ENCODE data around the gene CLIP1. TPM values are rescaled to one million over a fixed set of nuclear protein-coding genes. Genes with fewer than 3 reads are reported as not detected.

The CLIP1 gene
- total RNA-seq, 4 donors from 2014 or later: 55.7 to 167 (median 86.0) TPM

GRCh38 chr12:122298071-122298748 is 124.3 kb downstream of the CLIP1 start:
- Histone ChIP-seq H3K4me3 (no peak overlapping the region), H3K9me3 (no peaks in the 10 kb centered on the region), H3K36me3 (peaks cover 0 to 32% (median 0%) of the 10 kb centered on the region in 3 donors), H3K27me3 (no peaks in the 10 kb centered on the region), H3K27ac (no peak overlapping the region), H3K4me1 (no peaks in the 10 kb centered on the region)
- no peak for DNase-seq
- TF ChIP-seq CTCF (IDR thresholded peaks at IDR 0.05) (no peak), POLR2A (IDR thresholded peaks at IDR 0.05) (no peak)

- Histone ChIP-seq H3K4me3 (no peak overlapping the region), H3K27ac (no peak overlapping the region), H3K36me3 (peaks cover 0 to 32% (median 0%) of the 10 kb centered on the region in 3 donors), H3K27me3 (no peaks in the 10 kb centered on the region), H3K4me1 (no peaks in the 10 kb centered on the region), H3K9me3 (no peaks in the 10 kb centered on the region)
- DNase-seq: no peak
- no peak for TF ChIP-seq POLR2A (IDR thresholded peaks at IDR 0.05)
Observed at GRCh38 chr12:122297494-122297893, 125.0 kb downstream of the CLIP1 start.

GRCh38 chr12:122295877-122296276 is 126.6 kb downstream of the CLIP1 start:
- no peak overlapping the region for H3K4me3 ChIP-seq
- peaks cover 0 to 43% (median 0%) of the 10 kb centered on the region in 3 donors for H3K36me3 ChIP-seq
- no peak overlapping the region for H3K27ac ChIP-seq
- DNase-seq: no peak
- no peaks in the 10 kb centered on the region for H3K9me3 ChIP-seq
- H3K27me3 ChIP-seq: no peaks in the 10 kb centered on the region
- TF ChIP-seq CTCF (IDR thresholded peaks at IDR 0.05): no peak
- no peak for TF ChIP-seq POLR2A (IDR thresholded peaks at IDR 0.05)
- no peaks in the 10 kb centered on the region for H3K4me1 ChIP-seq

GRCh38 chr12:122293081-122293480 is 129.4 kb downstream of the CLIP1 start:
- TF ChIP-seq CTCF (IDR thresholded peaks at IDR 0.05) (no peak), POLR2A (IDR thresholded peaks at IDR 0.05) (no peak)
- Histone ChIP-seq H3K4me1 (no peaks in the 10 kb centered on the region), H3K27ac (no peak overlapping the region), H3K27me3 (no peaks in the 10 kb centered on the region), H3K9me3 (no peaks in the 10 kb centered on the region), H3K36me3 (peaks cover 0 to 45% (median 0%) of the 10 kb centered on the region in 3 donors), H3K4me3 (no peak overlapping the region)
- no peak for DNase-seq

GRCh38 chr12:122291431-122291830 is 131.0 kb downstream of the CLIP1 start:
- TF ChIP-seq CTCF (IDR thresholded peaks at IDR 0.05): no peak
- no peak for TF ChIP-seq POLR2A (IDR thresholded peaks at IDR 0.05)
- DNase-seq: no peak
- Histone ChIP-seq H3K4me3 (no peak overlapping the region), H3K27me3 (no peaks in the 10 kb centered on the region), H3K4me1 (no peaks in the 10 kb centered on the region), H3K9me3 (no peaks in the 10 kb centered on the region), H3K36me3 (peaks cover 0 to 46% (median 0%) of the 10 kb centered on the region in 3 donors), H3K27ac (no peak overlapping the region)

GRCh38 chr12:122283680-122284079 is 138.8 kb downstream of the CLIP1 start:
- peaks cover 0 to 52% (median 0%) of the 10 kb centered on the region in 3 donors for H3K36me3 ChIP-seq
- no peaks in the 10 kb centered on the region for H3K27me3 ChIP-seq
- H3K4me1 ChIP-seq: no peaks in the 10 kb centered on the region
- no peak for DNase-seq
- no peak overlapping the region for H3K27ac ChIP-seq
- no peak overlapping the region for H3K4me3 ChIP-seq
- no peak for TF ChIP-seq CTCF (IDR thresholded peaks at IDR 0.05)
- TF ChIP-seq POLR2A (IDR thresholded peaks at IDR 0.05): no peak
- no peaks in the 10 kb centered on the region for H3K9me3 ChIP-seq

Measured in Peyer's patch (tissue), 4 donors.